Effector memory CD8-positive, alpha-beta T cell (primary cell): ENCODE data around the gene AP3S2.
"Not testable (repeated sequence)": the region's sequence is repeated elsewhere in the genome, so short reads cannot be mapped to it uniquely, and the experiment has no call there.

Source experiments
- ATAC-seq: fragments of 150-1000 bp; cut with Tn5 transposase; replicated peaks from 2 replicates; pipeline ENCODE4 v1.10.0; 2021; ENCODE audit warnings: mild to moderate bottlenecking, moderate library complexity
- DNase-seq, 3 experiments: peaks; one replicate each; pipeline ENCODE4 v3.0.0; 2021
- H3K27ac Mint-ChIP-seq, 2 donors: one replicate each; pipeline ENCODE4 v1.8.0; 2022; ENCODE audit warnings: mild to moderate bottlenecking in 2 of 2, mixed read lengths in 2 of 2, moderate library complexity in 2 of 2
- H3K27me3 Mint-ChIP-seq, 2 donors: one replicate each; pipeline ENCODE4 v1.8.0; 2022; ENCODE audit warnings: mixed read lengths in 2 of 2
- H3K36me3 Mint-ChIP-seq: one replicate; pipeline ENCODE4 v1.8.0; 2022; ENCODE audit warnings: mild to moderate bottlenecking, moderate library complexity, mixed read lengths; ENCODE audit not compliant: insufficient read depth
- H3K4me1 Mint-ChIP-seq, 2 donors: one replicate each; pipeline ENCODE4 v1.8.0; 2022; ENCODE audit warnings: low read depth in 2 of 2, mixed read lengths in 2 of 2
- H3K4me3 Mint-ChIP-seq, 2 donors: one replicate each; pipeline ENCODE4 v1.8.0; 2022; ENCODE audit warnings: mild to moderate bottlenecking in 2 of 2, mixed read lengths in 2 of 2, moderate library complexity in 2 of 2
- H3K9me3 Mint-ChIP-seq, 2 donors: one replicate each; pipeline ENCODE4 v1.8.0; 2022; ENCODE audit warnings: mixed read lengths in 2 of 2
- total RNA-seq, 9 experiments: gene quantifications; one replicate each; lab custom pipeline; 2026; lab: John Stamatoyannopoulos, UW

The AP3S2 gene
- total RNA-seq = 3.9 to 22.5 (median 10.8) reads per million in 9 experiments

GRCh38 chr15:89893696-89894447 is at the start of gene AP3S2:
Gene AP3S2, minus strand, starts transcription at chr15:89893994. Its CDS starts 45 bp downstream, at chr15:89893949.
- H3K4me1 Mint-ChIP-seq = peaks cover 16 to 40% of the 10 kb centered on the region in 2 donors
- DNase-seq (peak; percentile 85 to 87 (median 86)), ATAC-seq (peak; percentile 93)
- peaks cover 0 to 8% of the 10 kb centered on the region in 2 donors for H3K27me3 Mint-ChIP-seq
- peaks cover 17% of the 10 kb centered on the region for H3K36me3 Mint-ChIP-seq
- H3K27ac Mint-ChIP-seq = peak within 1 kb of the TSS; percentile 97 to 98
- no peaks in the 10 kb centered on the region for H3K9me3 Mint-ChIP-seq
- H3K4me3 Mint-ChIP-seq = peak within 1 kb of the TSS; percentile 98 to 99

- Mint-ChIP-seq H3K27ac (no peak overlapping the region), H3K9me3 (no peaks in the 10 kb centered on the region), H3K27me3 (peaks cover 14 to 25% of the 10 kb centered on the region in 2 donors), H3K4me3 (no peak overlapping the region), H3K4me1 (peaks cover 10 to 11% of the 10 kb centered on the region in 2 donors), H3K36me3 (peaks cover 3% of the 10 kb centered on the region)
- ATAC-seq (no peak), DNase-seq (no peak)
These were observed 46.1 kb upstream of the AP3S2 start for GRCh38 chr15:89939910-89940309.

- ATAC-seq, H3K4me3 Mint-ChIP-seq: not testable (repeated sequence)
These were observed 45.6 kb upstream of the AP3S2 start for GRCh38 chr15:89939377-89939776.

GRCh38 chr15:89937365-89938350 is 43.9 kb upstream of the AP3S2 start:
- H3K4me1 Mint-ChIP-seq = peaks cover 10 to 11% of the 10 kb centered on the region in 2 donors
- H3K4me3 Mint-ChIP-seq = no peak overlapping the region
- H3K9me3 Mint-ChIP-seq = no peaks in the 10 kb centered on the region
- DNase-seq (no peak), ATAC-seq (no peak)
- H3K27ac Mint-ChIP-seq = no peak overlapping the region
- H3K36me3 Mint-ChIP-seq = peaks cover 10% of the 10 kb centered on the region
- H3K27me3 Mint-ChIP-seq = peaks cover 8 to 25% of the 10 kb centered on the region in 2 donors

More at GRCh38 chr15:89939377-89939776, 45.6 kb upstream of the AP3S2 start:
- H3K27me3 Mint-ChIP-seq = peaks cover 14 to 25% of the 10 kb centered on the region in 2 donors
- not testable (repeated sequence) for H3K36me3 Mint-ChIP-seq, H3K9me3 Mint-ChIP-seq, DNase-seq, H3K27ac Mint-ChIP-seq
- peaks cover 10 to 11% of the 10 kb centered on the region in 2 donors for H3K4me1 Mint-ChIP-seq

- ATAC-seq = peak; percentile 42
- peak in 1 of 3 experiments; percentile 2 for DNase-seq
- peaks cover 10% of the 10 kb centered on the region for H3K36me3 Mint-ChIP-seq
- no peaks in the 10 kb centered on the region for H3K9me3 Mint-ChIP-seq
- H3K27ac Mint-ChIP-seq = peak overlapping the region in 1 of 2 donors; percentile 0
- peaks cover 8 to 25% of the 10 kb centered on the region in 2 donors for H3K27me3 Mint-ChIP-seq
- H3K4me1 Mint-ChIP-seq = peaks cover 10 to 11% of the 10 kb centered on the region in 2 donors
- H3K4me3 Mint-ChIP-seq = no peak overlapping the region
These were observed 43.0 kb upstream of the AP3S2 start for GRCh38 chr15:89936786-89937265.

GRCh38 chr15:89936051-89936785 is 42.4 kb upstream of the AP3S2 start:
- DNase-seq (peak in 1 of 3 experiments; percentile 5), ATAC-seq (peak; percentile 83)
- Mint-ChIP-seq H3K27ac (peak overlapping the region in 1 of 2 donors; percentile 0), H3K27me3 (peaks cover 8 to 25% of the 10 kb centered on the region in 2 donors), H3K4me1 (peaks cover 10 to 11% of the 10 kb centered on the region in 2 donors), H3K9me3 (no peaks in the 10 kb centered on the region), H3K36me3 (peaks cover 10% of the 10 kb centered on the region), H3K4me3 (no peak overlapping the region)

GRCh38 chr15:89932880-89933279 is 39.1 kb upstream of the AP3S2 start:
- H3K4me1 Mint-ChIP-seq = peaks cover 10 to 11% of the 10 kb centered on the region in 2 donors
- no peaks in the 10 kb centered on the region for H3K9me3 Mint-ChIP-seq
- no peak overlapping the region for H3K4me3 Mint-ChIP-seq
- no peak overlapping the region for H3K27ac Mint-ChIP-seq
- H3K27me3 Mint-ChIP-seq = peaks cover under 1 to 5% of the 10 kb centered on the region in 2 donors
- DNase-seq = no peak
- no peak for ATAC-seq
- peaks cover 7% of the 10 kb centered on the region for H3K36me3 Mint-ChIP-seq

GRCh38 chr15:89928421-89928820 is 34.6 kb upstream of the AP3S2 start:
- DNase-seq (no peak), ATAC-seq (no peak)
- Mint-ChIP-seq H3K36me3 (peaks cover 4% of the 10 kb centered on the region), H3K4me1 (no peaks in the 10 kb centered on the region), H3K27me3 (no peaks in the 10 kb centered on the region), H3K4me3 (no peak overlapping the region), H3K27ac (no peak overlapping the region), H3K9me3 (no peaks in the 10 kb centered on the region)

GRCh38 chr15:89926158-89926557 is 32.4 kb upstream of the AP3S2 start:
- H3K4me3 Mint-ChIP-seq = no peak overlapping the region
- H3K27me3 Mint-ChIP-seq = no peaks in the 10 kb centered on the region
- no peak overlapping the region for H3K27ac Mint-ChIP-seq
- H3K9me3 Mint-ChIP-seq = no peaks in the 10 kb centered on the region
- no peaks in the 10 kb centered on the region for H3K4me1 Mint-ChIP-seq
- no peak for ATAC-seq
- DNase-seq = no peak
- no peaks in the 10 kb centered on the region for H3K36me3 Mint-ChIP-seq

GRCh38 chr15:89917442-89918101 is 23.8 kb upstream of the AP3S2 start:
- no peak overlapping the region for H3K4me3 Mint-ChIP-seq
- ATAC-seq = no peak

GRCh38 chr15:89916660-89917059 is 22.9 kb upstream of the AP3S2 start:
- Mint-ChIP-seq H3K36me3 (no peaks in the 10 kb centered on the region), H3K4me1 (peaks cover 0 to 1% of the 10 kb centered on the region in 2 donors), H3K4me3 (no peak overlapping the region), H3K27me3 (peaks cover 36 to 73% of the 10 kb centered on the region in 2 donors), H3K9me3 (no peaks in the 10 kb centered on the region), H3K27ac (no peak overlapping the region)
- ATAC-seq (no peak), DNase-seq (no peak)

More at GRCh38 chr15:89917442-89918101, 23.8 kb upstream of the AP3S2 start:
- Mint-ChIP-seq H3K4me1 (no peaks in the 10 kb centered on the region), H3K36me3 (no peaks in the 10 kb centered on the region), H3K9me3 (no peaks in the 10 kb centered on the region), H3K27ac (no peak overlapping the region), H3K27me3 (peaks cover 29 to 63% of the 10 kb centered on the region in 2 donors)
- DNase-seq = no peak

GRCh38 chr15:89912674-89913396 is 19.0 kb upstream of the AP3S2 start, which contains the start of gene ARPIN:
Gene ARPIN, minus strand, starts transcription at chr15:89912952. Its CDS starts 117 bp downstream, at chr15:89912835.
- Mint-ChIP-seq H3K36me3 (no peaks in the 10 kb centered on the region), H3K4me3 (no peak within 1 kb of the TSS), H3K27ac (no peak within 1 kb of the TSS), H3K4me1 (peaks cover 0 to 1% of the 10 kb centered on the region in 2 donors), H3K9me3 (no peaks in the 10 kb centered on the region), H3K27me3 (peaks cover 46 to 84% of the 10 kb centered on the region in 2 donors)
- DNase-seq = no peak
- peak; percentile 24 for ATAC-seq
